GM21526 (cell line): ENCODE measurements around the gene PROC.
"Not testable (repeated sequence)": the region's sequence is repeated elsewhere in the genome, so short reads cannot be mapped to it uniquely, and the experiment has no call there.

Experiments used
- ATAC-seq: cut with Tn5 transposase; IDR thresholded peaks from one replicate; pipeline ENCODE4 v1.9.1; 2021; ENCODE audit warnings: moderate library complexity; ENCODE audit not compliant: unreplicated experiment, low FRiP score

The PROC gene

DNA sequence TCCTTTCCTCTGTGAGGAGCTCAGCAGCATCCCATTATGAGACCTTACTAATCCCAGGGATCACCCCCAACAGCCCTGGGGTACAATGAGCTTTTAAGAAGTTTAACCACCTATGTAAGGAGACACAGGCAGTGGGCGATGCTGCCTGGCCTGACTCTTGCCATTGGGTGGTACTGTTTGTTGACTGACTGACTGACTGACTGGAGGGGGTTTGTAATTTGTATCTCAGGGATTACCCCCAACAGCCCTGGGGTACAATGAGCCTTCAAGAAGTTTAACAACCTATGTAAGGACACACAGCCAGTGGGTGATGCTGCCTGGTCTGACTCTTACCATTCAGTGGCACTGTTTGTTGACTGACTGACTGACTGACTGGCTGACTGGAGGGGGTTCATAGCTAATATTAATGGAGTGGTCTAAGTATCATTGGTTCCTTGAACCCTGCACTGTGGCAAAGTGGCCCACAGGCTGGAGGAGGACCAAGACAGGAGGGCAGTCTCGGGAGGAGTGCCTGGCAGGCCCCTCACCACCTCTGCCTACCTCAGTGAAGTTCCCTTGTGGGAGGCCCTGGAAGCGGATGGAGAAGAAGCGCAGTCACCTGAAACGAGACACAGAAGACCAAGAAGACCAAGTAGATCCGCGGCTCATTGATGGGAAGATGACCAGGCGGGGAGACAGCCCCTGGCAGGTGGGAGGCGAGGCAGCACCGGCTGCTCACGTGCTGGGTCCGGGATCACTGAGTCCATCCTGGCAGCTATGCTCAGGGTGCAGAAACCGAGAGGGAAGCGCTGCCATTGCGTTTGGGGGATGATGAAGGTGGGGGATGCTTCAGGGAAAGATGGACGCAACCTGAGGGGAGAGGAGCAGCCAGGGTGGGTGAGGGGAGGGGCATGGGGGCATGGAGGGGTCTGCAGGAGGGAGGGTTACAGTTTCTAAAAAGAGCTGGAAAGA is 7.6 kb downstream of the PROC start:
- no peak for ATAC-seq

GRCh38 chr2:127426501-127427354 is 8.5 kb downstream of the PROC start:
- ATAC-seq: no peak

GRCh38 chr2:127427376-127428056 is 9.3 kb downstream of the PROC start:
- no peak for ATAC-seq

- ATAC-seq: no peak
These were observed 10.0 kb downstream of the PROC start for GRCh38 chr2:127428057-127428814.

DNA sequence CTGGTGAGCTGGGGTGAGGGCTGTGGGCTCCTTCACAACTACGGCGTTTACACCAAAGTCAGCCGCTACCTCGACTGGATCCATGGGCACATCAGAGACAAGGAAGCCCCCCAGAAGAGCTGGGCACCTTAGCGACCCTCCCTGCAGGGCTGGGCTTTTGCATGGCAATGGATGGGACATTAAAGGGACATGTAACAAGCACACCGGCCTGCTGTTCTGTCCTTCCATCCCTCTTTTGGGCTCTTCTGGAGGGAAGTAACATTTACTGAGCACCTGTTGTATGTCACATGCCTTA is 10.5 kb downstream of the PROC start:
- ATAC-seq: no peak

DNA sequence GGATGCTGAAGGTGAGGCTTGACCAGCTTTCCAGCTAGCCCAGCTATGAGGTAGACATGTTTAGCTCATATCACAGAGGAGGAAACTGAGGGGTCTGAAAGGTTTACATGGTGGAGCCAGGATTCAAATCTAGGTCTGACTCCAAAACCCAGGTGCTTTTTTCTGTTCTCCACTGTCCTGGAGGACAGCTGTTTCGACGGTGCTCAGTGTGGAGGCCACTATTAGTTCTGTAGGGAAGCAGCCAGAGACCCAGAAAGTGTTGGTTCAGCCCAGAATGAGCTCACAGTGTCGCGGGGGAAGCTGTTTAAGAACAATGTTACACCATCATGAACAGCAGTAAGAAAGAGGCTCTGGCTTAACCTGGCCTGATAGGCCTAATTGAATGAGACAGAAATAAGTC is 11.1 kb downstream of the PROC start:
- ATAC-seq: no peak

DNA sequence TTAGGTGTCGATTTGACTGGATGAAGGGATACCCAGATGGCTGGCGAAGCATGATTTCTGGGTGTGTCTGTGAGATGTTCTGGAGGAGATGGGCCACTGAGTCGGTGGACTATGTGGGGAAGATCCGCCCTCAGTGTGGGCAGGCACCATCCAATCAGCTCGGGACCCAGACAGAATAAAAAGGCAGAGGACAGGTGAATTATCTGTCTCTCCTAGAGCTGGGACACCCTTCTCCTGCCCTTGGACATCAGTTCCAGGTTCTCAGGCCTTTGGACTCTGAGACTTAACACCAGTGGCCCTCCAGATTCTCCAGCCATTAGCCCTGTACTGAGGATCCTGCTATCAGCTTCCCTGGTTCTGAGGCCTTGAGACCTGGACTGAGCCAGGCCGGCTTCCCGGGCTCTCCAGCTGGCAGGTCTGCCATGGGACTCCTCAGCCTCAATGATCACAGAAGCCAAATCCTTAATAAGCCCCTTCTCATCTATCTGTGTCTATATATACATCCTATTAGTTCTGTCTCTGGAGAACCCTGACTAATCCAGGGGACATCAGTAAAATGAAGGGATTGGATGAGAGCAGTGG is 11.7 kb downstream of the PROC start:
- no peak for ATAC-seq

- ATAC-seq: no peak
These were observed 13.3 kb downstream of the PROC start for GRCh38 chr2:127431408-127432023.

- ATAC-seq: no peak
These were observed 16.3 kb downstream of the PROC start for GRCh38 chr2:127434515-127434914.

DNA sequence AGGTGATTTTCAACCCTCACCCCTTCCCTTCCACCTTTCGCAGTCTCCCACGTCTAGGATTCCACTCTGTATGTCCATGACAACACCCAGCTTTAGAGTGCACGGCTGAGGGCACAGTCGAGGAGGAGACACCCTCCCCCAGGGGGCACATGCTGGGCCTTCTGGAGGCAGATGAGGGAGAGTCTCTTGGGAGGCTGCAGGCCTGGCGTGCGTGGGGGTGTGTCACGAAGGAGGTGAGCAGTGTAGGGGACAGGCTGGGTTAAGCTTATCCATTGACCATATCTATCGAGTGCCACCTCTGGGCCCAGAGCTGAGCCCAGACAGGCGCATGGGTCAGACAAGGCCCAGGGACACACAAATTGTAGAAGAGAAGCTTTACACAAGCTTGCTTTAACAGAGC is 18.8 kb downstream of the PROC start:
- no peak for ATAC-seq

- no peak for ATAC-seq
These were observed 19.8 kb downstream of the PROC start for GRCh38 chr2:127437781-127438726.

DNA sequence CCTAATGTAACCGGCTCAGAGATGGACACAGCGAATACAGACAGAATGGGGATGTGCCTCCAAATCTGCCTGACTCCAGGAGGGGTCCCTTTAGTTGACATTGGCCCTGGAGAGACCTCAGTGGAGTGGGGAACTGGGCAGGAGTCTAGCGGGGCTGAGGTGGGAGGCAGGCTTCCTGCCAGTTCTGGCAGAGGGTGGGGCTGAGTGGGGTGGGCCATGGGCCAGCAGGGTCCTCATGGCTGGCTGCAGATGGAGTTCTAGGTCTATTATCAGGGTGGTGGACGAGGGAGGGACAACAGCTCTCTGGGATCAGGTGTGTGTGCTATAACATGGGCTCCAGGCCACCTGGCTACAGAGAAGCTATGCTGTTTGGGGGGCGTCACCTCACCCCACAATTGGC is 21.1 kb downstream of the PROC start:
- ATAC-seq: no peak

DNA sequence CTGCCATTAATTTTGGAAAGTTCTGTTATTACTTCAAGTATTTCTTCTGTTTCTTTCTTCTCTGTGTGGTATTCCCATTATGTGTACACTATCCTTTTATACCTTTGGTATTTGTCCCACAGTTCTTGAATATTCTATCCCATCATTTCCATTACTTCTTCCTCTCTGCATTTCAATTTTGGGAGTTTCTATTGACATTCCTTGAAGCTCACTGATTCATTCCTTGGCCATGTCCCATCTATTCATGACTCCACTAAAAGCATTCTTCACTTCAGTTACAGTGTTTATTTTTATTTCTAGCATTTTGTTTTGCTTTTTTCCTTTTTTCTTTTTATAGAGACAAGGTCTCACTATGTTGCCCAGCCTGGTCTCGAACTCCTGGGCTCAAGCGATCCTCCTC is 30.3 kb downstream of the PROC start:
- ATAC-seq: no peak

- no peak for ATAC-seq
These were observed 31.2 kb downstream of the PROC start for GRCh38 chr2:127449414-127449813.

DNA sequence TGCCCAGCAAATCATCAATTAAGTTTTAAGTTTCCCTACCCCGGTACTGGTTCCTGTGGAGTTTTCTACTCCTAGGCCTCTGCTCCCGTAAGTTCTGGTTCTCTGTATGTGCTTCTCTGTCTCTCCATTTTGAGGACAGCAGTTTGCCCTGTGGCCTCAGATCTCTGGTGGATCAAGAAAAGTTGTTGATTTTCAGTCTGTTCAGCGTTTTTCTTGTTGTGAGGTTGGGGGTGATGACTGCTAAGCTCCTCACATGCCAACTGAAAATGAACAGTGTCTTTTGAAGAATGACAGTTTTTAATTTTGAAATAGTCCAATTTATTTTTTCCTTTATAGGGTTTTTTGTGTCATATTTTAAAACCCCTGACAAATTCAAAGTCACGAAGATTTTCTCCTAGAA is 31.7 kb downstream of the PROC start:
- no peak for ATAC-seq

GRCh38 chr2:127451981-127452380 is 33.8 kb downstream of the PROC start:
- ATAC-seq: no peak

DNA sequence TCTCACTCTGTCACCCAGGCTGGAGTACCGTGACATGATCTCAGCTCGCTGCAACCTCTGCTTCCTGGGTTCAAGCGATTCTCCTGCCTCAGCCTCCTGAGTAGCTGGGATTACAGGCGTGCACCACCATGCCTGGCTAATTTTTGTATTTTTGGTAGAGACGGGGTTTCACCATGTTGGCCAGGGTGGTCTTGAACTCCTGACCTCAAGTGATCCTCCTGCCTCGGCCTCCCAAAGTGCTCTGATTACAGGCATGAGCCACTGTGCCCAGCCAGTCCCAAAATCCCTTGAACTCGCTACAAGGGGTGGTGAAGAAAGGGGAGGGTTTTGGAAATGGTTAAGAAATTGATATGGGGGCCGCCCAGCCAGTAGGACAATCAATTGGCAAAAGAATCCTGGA is 34.2 kb downstream of the PROC start:
- not testable (repeated sequence) for ATAC-seq

- ATAC-seq: no peak
These were observed 34.8 kb downstream of the PROC start for GRCh38 chr2:127453013-127453391.
